H1 (cell line): ENCODE measurements around the gene GAB2. TPM values are rescaled to one million over a fixed set of nuclear protein-coding genes. Genes with fewer than 3 reads are reported as not detected.

ENCODE experiments used
- CTCF ChIA-PET: fragments of 300-600 bp; sonication (Branson Sonifier 250); formaldehyde crosslinking; loops from one replicate; lab custom pipeline; 2021; ENCODE audit not compliant: partially characterized antibody; lab: Charles Lee
- POLR2A ChIA-PET: fragments of 300-600 bp; sonication (Branson Sonifier 250); formaldehyde crosslinking; loops from one replicate; lab custom pipeline; 2021; ENCODE audit warnings: inconsistent platforms; ENCODE audit not compliant: partially characterized antibody; lab: Charles Lee
- DNase-seq, 2 experiments: peaks; one replicate each; pipeline versions ENCODE4 v3.0.0 to v3.0.0-alpha.2; 2010 to 2022; ENCODE audit warnings: low spot score in 2 of 2, low read depth in 1 of 2, mixed read lengths in 1 of 2
- FAIRE-seq: peaks from 2 replicates; lab custom pipeline; 2011; peaks lifted over from hg19 to GRCh38; lab: Jason Lieb, UNC
- H2AFZ ChIP-seq: 2 replicates; pipeline ENCODE4 v1.8.1; 2012; ENCODE audit warnings: low read length, inconsistent platforms
- H2AK5ac ChIP-seq: 2 replicates; pipeline ENCODE4 v1.6.1; 2013; ENCODE audit warnings: low read depth, low read length
- H2BK120ac ChIP-seq: replicated peaks from 2 replicates; pipeline ENCODE3; 2013; ENCODE audit warnings: low read depth, low read length, inconsistent platforms
- H2BK12ac ChIP-seq: 2 replicates; pipeline ENCODE4 v1.6.1; 2013; ENCODE audit warnings: low read depth, low read length
- H2BK15ac ChIP-seq: 2 replicates; pipeline ENCODE4 v1.6.1; 2013; ENCODE audit warnings: low read length
- H2BK20ac ChIP-seq: 2 replicates; pipeline ENCODE4 v1.6.1; 2013; ENCODE audit warnings: low read length
- H2BK5ac ChIP-seq: 2 replicates; pipeline ENCODE4 v1.6.1; 2013; ENCODE audit warnings: low read depth, low read length
- H3K14ac ChIP-seq: 2 replicates; pipeline ENCODE4 v1.6.1; 2013; ENCODE audit warnings: inconsistent platforms; ENCODE audit not compliant: insufficient read length
- H3K18ac ChIP-seq: 2 replicates; pipeline ENCODE4 v1.6.1; 2013; ENCODE audit warnings: low read length; ENCODE audit errors: extremely low read depth
- H3K23ac ChIP-seq: 2 replicates; pipeline ENCODE4 v1.6.1; 2013; ENCODE audit warnings: inconsistent platforms; ENCODE audit not compliant: insufficient read length
- H3K23me2 ChIP-seq: 2 replicates; pipeline ENCODE4 v1.6.1; 2013; ENCODE audit warnings: low read depth, low read length
- H3K27ac ChIP-seq: 2 replicates; pipeline ENCODE4 v1.6.1; 2011; ENCODE audit warnings: low read depth, low read length, inconsistent platforms
- H3K27me3 ChIP-seq, 4 experiments: replicated peaks in 1 of 4; 1 replicate in 1 of 4; 2 replicates in 3 of 4; pipeline versions ENCODE4 v1.6.1 to v1.8.1; 2011 to 2013; ENCODE audit warnings: low read length in 3 of 4, mild to moderate bottlenecking in 3 of 4, inconsistent platforms in 2 of 4, mixed read lengths in 2 of 4, moderate library complexity in 1 of 4; ENCODE audit not compliant: control insufficient read depth in 3 of 4, insufficient read depth in 3 of 4; ENCODE audit errors: extremely low read depth in 1 of 4
- H3K36me3 ChIP-seq, 4 experiments: 2 replicates each; pipeline versions ENCODE4 v1.6.1 to v1.8.1; 2011 to 2013; ENCODE audit warnings: mild to moderate bottlenecking in 4 of 4, low read length in 3 of 4, moderate library complexity in 2 of 4, control low read depth in 1 of 4, inconsistent platforms in 1 of 4; ENCODE audit not compliant: insufficient read depth in 4 of 4, control insufficient read depth in 2 of 4
- H3K4ac ChIP-seq: replicated peaks from 2 replicates; pipeline ENCODE3; 2013; ENCODE audit warnings: low read length, low read depth, mixed read lengths, inconsistent platforms; ENCODE audit not compliant: insufficient read length
- H3K4me1 ChIP-seq, 4 experiments: replicated peaks in 1 of 4; 1 replicate in 1 of 4; 2 replicates in 3 of 4; pipeline versions ENCODE4 v1.6.1 to v1.8.1; 2011 to 2013; ENCODE audit warnings: low read length in 3 of 4, inconsistent platforms in 2 of 4, mixed read lengths in 1 of 4; ENCODE audit not compliant: insufficient read depth in 4 of 4, control insufficient read depth in 3 of 4
- H3K4me2 ChIP-seq, 2 experiments: 2 replicates each; pipeline versions ENCODE4 v1.6.1 to v1.8.1; 2011 to 2013; ENCODE audit warnings: low read depth in 2 of 2, low read length in 2 of 2, control low read depth in 1 of 2, inconsistent platforms in 1 of 2, mild to moderate bottlenecking in 1 of 2; ENCODE audit not compliant: insufficient read depth in 1 of 2
- H3K4me3 ChIP-seq, 4 experiments: fragments of 200-600, 300-600 bp in 1 of 4; sonication (generic), shearing (Covaris generic), sonication (Bioruptor Twin) in 1 of 4; 2 replicates each; pipeline versions ENCODE4 v1.5.1 to v1.8.1; 2011 to 2016; ENCODE audit warnings: low read length in 4 of 4, low read depth in 3 of 4, control low read depth in 2 of 4, inconsistent platforms in 2 of 4, mild to moderate bottlenecking in 2 of 4, mixed read lengths in 1 of 4, moderate library complexity in 1 of 4; ENCODE audit not compliant: insufficient read depth in 2 of 4; ENCODE audit errors: extremely low read depth in 1 of 4
- H3K56ac ChIP-seq: replicated peaks from 2 replicates; pipeline ENCODE3; 2013; ENCODE audit warnings: low read depth, mild to moderate bottlenecking, mixed read lengths, low read length, inconsistent platforms; ENCODE audit not compliant: insufficient read length
- H3K79me1 ChIP-seq: 2 replicates; pipeline ENCODE4 v1.6.1; 2013; ENCODE audit warnings: low read depth, low read length, control low read depth
- H3K79me2 ChIP-seq, 2 experiments: 2 replicates each; pipeline versions ENCODE4 v1.6.1 to v1.8.1; 2012 to 2013; ENCODE audit warnings: low read length in 2 of 2, mild to moderate bottlenecking in 2 of 2, inconsistent platforms in 1 of 2; ENCODE audit not compliant: insufficient read depth in 2 of 2, control insufficient read depth in 1 of 2
- H3K9ac ChIP-seq, 4 experiments: replicated peaks in 1 of 4; 1 replicate in 1 of 4; 2 replicates in 3 of 4; pipeline versions ENCODE4 v1.6.1 to v1.8.1; 2011 to 2013; ENCODE audit warnings: low read depth in 3 of 4, low read length in 3 of 4, control low read depth in 2 of 4, mild to moderate bottlenecking in 2 of 4, moderate library complexity in 2 of 4, inconsistent platforms in 1 of 4; ENCODE audit errors: extremely low read depth in 1 of 4
- H3K9me3 ChIP-seq, 2 experiments: 2 replicates each; pipeline versions ENCODE4 v1.6.1 to v1.8.1; 2012 to 2013; ENCODE audit warnings: mild to moderate bottlenecking in 2 of 2, moderate library complexity in 2 of 2, control low read depth in 1 of 2, inconsistent platforms in 1 of 2, low read depth in 1 of 2, low read length in 1 of 2, mixed read lengths in 1 of 2; ENCODE audit not compliant: insufficient read depth in 2 of 2
- H4K20me1 ChIP-seq, 2 experiments: replicated peaks in 1 of 2; 2 replicates each; pipeline versions ENCODE3 to v1.8.1; 2011 to 2013; ENCODE audit warnings: inconsistent platforms in 2 of 2, low read length in 2 of 2, mild to moderate bottlenecking in 1 of 2; ENCODE audit not compliant: insufficient read depth in 2 of 2, control insufficient read depth in 1 of 2
- H4K5ac ChIP-seq: 2 replicates; pipeline ENCODE4 v1.6.1; 2013; ENCODE audit warnings: low read length, low read depth, mixed read lengths, inconsistent platforms; ENCODE audit not compliant: insufficient read length
- H4K8ac ChIP-seq: 2 replicates; pipeline ENCODE4 v1.8.0; 2013; ENCODE audit warnings: mild to moderate bottlenecking, moderate library complexity, low read length, inconsistent platforms; ENCODE audit not compliant: insufficient read depth; ENCODE audit errors: extremely low read depth
- H4K91ac ChIP-seq: replicated peaks from 2 replicates; pipeline ENCODE3; 2013; ENCODE audit warnings: low read length, mixed read lengths, inconsistent platforms; ENCODE audit not compliant: insufficient read length
- CBX8 ChIP-seq: fragments of 300-800, 300-1000 bp; sonication (generic); IDR thresholded peaks from 2 replicates; pipeline ENCODE4 v1.7.1; 2016; ENCODE audit warnings: low read depth, low read length, borderline replicate concordance
- E2F6 ChIP-seq: IDR thresholded peaks from 2 replicates; pipeline ENCODE4 v1.6.1; 2012; ENCODE audit warnings: inconsistent platforms
- EGR1 ChIP-seq: IDR thresholded peaks from 2 replicates; pipeline ENCODE4 v1.6.1; 2011; ENCODE audit warnings: low read depth, low read length, borderline replicate concordance
- EP300 ChIP-seq, 2 experiments: IDR thresholded peaks; 1 replicate in 1 of 2; 2 replicates in 1 of 2; pipeline ENCODE4 v1.6.1; 2011 to 2012; ENCODE audit warnings: low read depth in 2 of 2, low read length in 2 of 2, mild to moderate bottlenecking in 2 of 2, borderline replicate concordance in 1 of 2, inconsistent platforms in 1 of 2, moderate library complexity in 1 of 2
- FOSL1 ChIP-seq: IDR thresholded peaks from 2 replicates; pipeline ENCODE4 v1.6.1; 2011; ENCODE audit warnings: mild to moderate bottlenecking, low read depth, low read length, moderate library complexity; ENCODE audit not compliant: insufficient read depth
- GABPA ChIP-seq: IDR thresholded peaks from 2 replicates; pipeline ENCODE4 v1.6.1; 2011; ENCODE audit warnings: mild to moderate bottlenecking, low read length, moderate library complexity, borderline replicate concordance; ENCODE audit not compliant: insufficient read depth
- PHF8 ChIP-seq: fragments of 200-600 bp; sonication (generic); conservative IDR thresholded peaks from 2 replicates; pipeline ENCODE4 v1.7.1; 2012; ENCODE audit warnings: low read depth, mild to moderate bottlenecking, inconsistent platforms, low read length, moderate library complexity
- POLR2AphosphoS5 ChIP-seq: IDR thresholded peaks from 2 replicates; pipeline ENCODE4 v1.6.1; 2011; ENCODE audit warnings: low read depth, low read length
- RAD21 ChIP-seq, 2 experiments: IDR thresholded peaks in 1 of 2; conservative IDR thresholded peaks in 1 of 2; 2 replicates each; pipeline ENCODE4 v1.6.1; 2011; ENCODE audit warnings: low read depth in 2 of 2, low read length in 2 of 2, improper control_type of control experiment in 1 of 2, inconsistent platforms in 1 of 2, mild to moderate bottlenecking in 1 of 2, moderate library complexity in 1 of 2
- RBBP5 ChIP-seq: IDR thresholded peaks from 2 replicates; pipeline ENCODE4 v1.7.1; 2012; ENCODE audit warnings: low read depth, mild to moderate bottlenecking, inconsistent platforms, low read length, moderate library complexity, borderline replicate concordance
- SAP30 ChIP-seq: fragments of 300-600 bp; sonication (generic); IDR thresholded peaks from 2 replicates; pipeline ENCODE4 v1.7.1; 2012; ENCODE audit warnings: low read length, moderate library complexity, mild to moderate bottlenecking, inconsistent platforms; ENCODE audit not compliant: insufficient read depth, insufficient replicate concordance
- SP4 ChIP-seq: IDR thresholded peaks from 2 replicates; pipeline ENCODE4 v1.6.1; 2012; ENCODE audit warnings: low read length, inconsistent platforms
- TAF1 ChIP-seq: IDR thresholded peaks from 2 replicates; pipeline ENCODE4 v1.6.1; 2011; ENCODE audit warnings: mild to moderate bottlenecking, low read depth, low read length
- WGBS, 2 experiments: shearing (Covaris generic) in 1 of 2; methylation state at CpG; one replicate each; pipeline versions ENCODE4 v1.1.6 to v1.1.7; 2013 to 2015; ENCODE audit warnings: low lambda C conversion rate in 2 of 2, mixed read lengths in 2 of 2, inconsistent platforms in 1 of 2, low coverage in 1 of 2, missing lambda C conversion rate in 1 of 2; ENCODE audit not compliant: insufficient replicate concordance in 2 of 2, insufficient coverage in 1 of 2, insufficient read length in 1 of 2; ENCODE audit errors: extremely low coverage in 1 of 2, missing lambda C conversion rate in 1 of 2; 5-methylcytosine and 5-hydroxymethylcytosine counted together
- polyA plus RNA-seq, 7 experiments: library from polyadenylated mRNA; depleted of rRNA in 3 of 7; stranded (reverse) in 5 of 7; unstranded in 2 of 7; fragments of >200 nt in 5 of 7; fragments of 200-250 nt in 2 of 7; gene quantifications; 1 replicate in 5 of 7; 2 replicates in 1 of 7; 4 replicates in 1 of 7; pipeline versions ENCODE4 v1.2.1 to v1.2.3, GENCODE V29; 2011 to 2013; ENCODE audit warnings: missing spikeins in 2 of 7, mixed read lengths in 2 of 7
- total RNA-seq: library from RNA; stranded (reverse); fragmentation: NEBNext Ultra II Directional; extraction: Animal tissue kit (Norgen Biotek cat#: 25700); gene quantifications from 2 replicates; pipeline ENCODE4 v1.2.1, GENCODE V29; 2021

GAB2 gene
- total and polyA plus RNA-seq, 2 of the 8 experiments (the other 6 are each of a cell fraction or from before 2014, with no cell fraction given): 6.3 to 14.0 TPM

- CTCF ChIA-PET: interaction anchor here (0.7 kb wide), 1 partner anchor 21 kb away, joined by 3 read pairs; no protein-coding TSS in a partner anchor
- Histone ChIP-seq H3K27me3 (no peaks in the 10 kb centered on the region), H3K23ac (no peak overlapping the region), H3K9me3 (no peaks in the 10 kb centered on the region), H3K9ac (no peak overlapping the region), H2AFZ (no peak overlapping the region), H2BK5ac (no peak overlapping the region), H3K4me2 (no peak overlapping the region), H4K5ac (no peak overlapping the region), H3K4ac (no peak overlapping the region), H2AK5ac (no peak overlapping the region), H3K14ac (no peak overlapping the region), H3K36me3 (no peaks in the 10 kb centered on the region), H4K8ac (no peak overlapping the region), H4K20me1 (peaks cover 3 to 4% of the 10 kb centered on the region in 2 experiments), H3K23me2 (no peaks in the 10 kb centered on the region), H3K56ac (no peak overlapping the region), H2BK20ac (no peak overlapping the region), H3K4me3 (no peak overlapping the region), H3K79me1 (no peaks in the 10 kb centered on the region), H4K91ac (no peak overlapping the region), H2BK120ac (no peak overlapping the region), H3K4me1 (no peaks in the 10 kb centered on the region), H2BK12ac (no peak overlapping the region), H2BK15ac (no peak overlapping the region), H3K27ac (no peak overlapping the region), H3K18ac (no peak overlapping the region), H3K79me2 (no peaks in the 10 kb centered on the region)
- POLR2A ChIA-PET: interaction anchor here (4.2 kb wide), 1 partner anchor 8 kb away, joined by 16 read pairs; the partner anchor contains the start of genes KCTD21 and USP35
- 89% methylated on average over 8 of the region's 8 CpGs; no CpG with 5 or more reads in 1 of the 2 experiments for WGBS, 2 experiments
- FAIRE-seq (no peak), DNase-seq (no peak)
- TF ChIP-seq POLR2AphosphoS5 (no peak), CBX8 (no peak), FOSL1 (no peak), PHF8 (no peak), E2F6 (no peak), RBBP5 (no peak), SP4 (no peak), GABPA (no peak), EGR1 (no peak), RAD21 (IDR thresholded peaks at IDR 0.05 in 1 of 2, conservative IDR thresholded peaks at IDR 0.05 in 1 of 2; ENCODE audit: low read depth in 2 of 2, low read length in 2 of 2) (no peak), TAF1 (no peak), SAP30 (no peak), EP300 (IDR thresholded peaks at IDR 0.05; ENCODE audit: borderline replicate concordance in 1 of 2, low read depth in 2 of 2, low read length in 2 of 2) (no peak)
Observed at GRCh38 chr11:78197816-78198215, 219.8 kb downstream of the GAB2 start.
